ENCODE data around the gene RTN4IP1.

DNA sequence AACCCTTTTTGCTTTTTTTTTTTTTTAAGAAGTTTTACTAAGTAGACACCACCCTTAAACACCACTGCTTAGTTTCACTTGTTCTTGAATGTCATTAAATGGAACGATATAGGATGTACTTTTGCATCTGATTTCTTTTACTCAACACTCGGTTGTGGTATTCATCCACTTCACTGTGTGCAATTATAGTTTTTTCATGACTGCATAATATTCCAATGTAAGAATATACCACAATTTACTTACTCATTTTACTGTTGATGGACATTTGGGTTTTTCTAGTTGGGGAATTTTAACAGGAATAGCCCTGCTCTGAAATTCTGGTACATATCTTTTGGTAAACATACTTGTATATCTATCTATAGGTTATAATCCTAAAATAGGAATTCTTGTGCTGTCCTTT, 29.9 kb downstream of the RTN4IP1 start:
- TF ChIP-seq POLR2AphosphoS5 (IDR thresholded peaks at IDR 0.05; ENCODE audit: low read depth, low read length) (no peak), RFX5 (IDR thresholded peaks at IDR 0.05; ENCODE audit: low read length) (no peak), YY1 (IDR thresholded peaks at IDR 0.05; ENCODE audit: low read depth) (no peak), EP300 (IDR thresholded peaks at IDR 0.05; ENCODE audit: borderline replicate concordance in 1 of 2, low read depth in 1 of 2, low read length in 1 of 2) (no peak), MXI1 (IDR thresholded peaks at IDR 0.05; ENCODE audit: low read depth, low read length) (no peak)
- TF ChIP-seq, protein P1, sequence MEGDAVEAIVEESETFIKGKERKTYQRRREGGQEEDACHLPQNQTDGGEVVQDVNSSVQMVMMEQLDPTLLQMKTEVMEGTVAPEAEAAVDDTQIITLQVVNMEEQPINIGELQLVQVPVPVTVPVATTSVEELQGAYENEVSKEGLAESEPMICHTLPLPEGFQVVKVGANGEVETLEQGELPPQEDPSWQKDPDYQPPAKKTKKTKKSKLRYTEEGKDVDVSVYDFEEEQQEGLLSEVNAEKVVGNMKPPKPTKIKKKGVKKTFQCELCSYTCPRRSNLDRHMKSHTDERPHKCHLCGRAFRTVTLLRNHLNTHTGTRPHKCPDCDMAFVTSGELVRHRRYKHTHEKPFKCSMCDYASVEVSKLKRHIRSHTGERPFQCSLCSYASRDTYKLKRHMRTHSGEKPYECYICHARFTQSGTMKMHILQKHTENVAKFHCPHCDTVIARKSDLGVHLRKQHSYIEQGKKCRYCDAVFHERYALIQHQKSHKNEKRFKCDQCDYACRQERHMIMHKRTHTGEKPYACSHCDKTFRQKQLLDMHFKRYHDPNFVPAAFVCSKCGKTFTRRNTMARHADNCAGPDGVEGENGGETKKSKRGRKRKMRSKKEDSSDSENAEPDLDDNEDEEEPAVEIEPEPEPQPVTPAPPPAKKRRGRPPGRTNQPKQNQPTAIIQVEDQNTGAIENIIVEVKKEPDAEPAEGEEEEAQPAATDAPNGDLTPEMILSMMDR (IDR thresholded peaks at IDR 0.05): no peak
- TF ChIP-seq, protein P2, sequence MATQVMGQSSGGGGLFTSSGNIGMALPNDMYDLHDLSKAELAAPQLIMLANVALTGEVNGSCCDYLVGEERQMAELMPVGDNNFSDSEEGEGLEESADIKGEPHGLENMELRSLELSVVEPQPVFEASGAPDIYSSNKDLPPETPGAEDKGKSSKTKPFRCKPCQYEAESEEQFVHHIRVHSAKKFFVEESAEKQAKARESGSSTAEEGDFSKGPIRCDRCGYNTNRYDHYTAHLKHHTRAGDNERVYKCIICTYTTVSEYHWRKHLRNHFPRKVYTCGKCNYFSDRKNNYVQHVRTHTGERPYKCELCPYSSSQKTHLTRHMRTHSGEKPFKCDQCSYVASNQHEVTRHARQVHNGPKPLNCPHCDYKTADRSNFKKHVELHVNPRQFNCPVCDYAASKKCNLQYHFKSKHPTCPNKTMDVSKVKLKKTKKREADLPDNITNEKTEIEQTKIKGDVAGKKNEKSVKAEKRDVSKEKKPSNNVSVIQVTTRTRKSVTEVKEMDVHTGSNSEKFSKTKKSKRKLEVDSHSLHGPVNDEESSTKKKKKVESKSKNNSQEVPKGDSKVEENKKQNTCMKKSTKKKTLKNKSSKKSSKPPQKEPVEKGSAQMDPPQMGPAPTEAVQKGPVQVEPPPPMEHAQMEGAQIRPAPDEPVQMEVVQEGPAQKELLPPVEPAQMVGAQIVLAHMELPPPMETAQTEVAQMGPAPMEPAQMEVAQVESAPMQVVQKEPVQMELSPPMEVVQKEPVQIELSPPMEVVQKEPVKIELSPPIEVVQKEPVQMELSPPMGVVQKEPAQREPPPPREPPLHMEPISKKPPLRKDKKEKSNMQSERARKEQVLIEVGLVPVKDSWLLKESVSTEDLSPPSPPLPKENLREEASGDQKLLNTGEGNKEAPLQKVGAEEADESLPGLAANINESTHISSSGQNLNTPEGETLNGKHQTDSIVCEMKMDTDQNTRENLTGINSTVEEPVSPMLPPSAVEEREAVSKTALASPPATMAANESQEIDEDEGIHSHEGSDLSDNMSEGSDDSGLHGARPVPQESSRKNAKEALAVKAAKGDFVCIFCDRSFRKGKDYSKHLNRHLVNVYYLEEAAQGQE (IDR thresholded peaks at IDR 0.05; ENCODE audit: low read depth, low read length): no peak
- TF ChIP-seq, protein P3, sequence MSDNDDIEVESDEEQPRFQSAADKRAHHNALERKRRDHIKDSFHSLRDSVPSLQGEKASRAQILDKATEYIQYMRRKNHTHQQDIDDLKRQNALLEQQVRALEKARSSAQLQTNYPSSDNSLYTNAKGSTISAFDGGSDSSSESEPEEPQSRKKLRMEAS (IDR thresholded peaks at IDR 0.05; ENCODE audit: low read depth): no peak

All from SK-N-SH (cell line).